ENCODE measurements around the gene PHAF1.

DNA sequence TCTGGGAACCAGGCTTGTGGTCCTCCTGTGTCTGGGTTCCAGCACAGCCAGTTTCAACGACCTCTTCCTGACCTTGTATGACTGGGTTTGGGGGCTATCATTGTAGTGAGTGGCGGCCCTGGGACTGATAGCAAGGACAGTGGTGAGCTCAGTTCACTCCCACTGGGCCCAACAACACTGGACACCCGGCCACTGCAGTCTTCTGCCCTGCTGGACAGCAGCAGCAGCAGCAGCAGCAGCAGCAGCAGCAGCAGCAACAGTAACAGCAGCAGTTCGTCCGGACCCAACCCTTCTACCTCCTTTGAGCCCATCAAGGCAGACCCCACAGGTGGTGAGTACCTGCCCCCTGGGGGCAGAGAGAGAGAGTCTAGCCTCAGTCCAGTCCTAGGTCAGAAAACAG lies 85.9 kb downstream of the PHAF1 start:
- no peak for TF ChIP-seq POLR2AphosphoS5 (IDR thresholded peaks at IDR 0.05)
- TF ChIP-seq, protein P1, sequence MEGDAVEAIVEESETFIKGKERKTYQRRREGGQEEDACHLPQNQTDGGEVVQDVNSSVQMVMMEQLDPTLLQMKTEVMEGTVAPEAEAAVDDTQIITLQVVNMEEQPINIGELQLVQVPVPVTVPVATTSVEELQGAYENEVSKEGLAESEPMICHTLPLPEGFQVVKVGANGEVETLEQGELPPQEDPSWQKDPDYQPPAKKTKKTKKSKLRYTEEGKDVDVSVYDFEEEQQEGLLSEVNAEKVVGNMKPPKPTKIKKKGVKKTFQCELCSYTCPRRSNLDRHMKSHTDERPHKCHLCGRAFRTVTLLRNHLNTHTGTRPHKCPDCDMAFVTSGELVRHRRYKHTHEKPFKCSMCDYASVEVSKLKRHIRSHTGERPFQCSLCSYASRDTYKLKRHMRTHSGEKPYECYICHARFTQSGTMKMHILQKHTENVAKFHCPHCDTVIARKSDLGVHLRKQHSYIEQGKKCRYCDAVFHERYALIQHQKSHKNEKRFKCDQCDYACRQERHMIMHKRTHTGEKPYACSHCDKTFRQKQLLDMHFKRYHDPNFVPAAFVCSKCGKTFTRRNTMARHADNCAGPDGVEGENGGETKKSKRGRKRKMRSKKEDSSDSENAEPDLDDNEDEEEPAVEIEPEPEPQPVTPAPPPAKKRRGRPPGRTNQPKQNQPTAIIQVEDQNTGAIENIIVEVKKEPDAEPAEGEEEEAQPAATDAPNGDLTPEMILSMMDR (IDR thresholded peaks at IDR 0.05) = no peak
- no peak for TF ChIP-seq POLR2A (IDR thresholded peaks at IDR 0.05)
